ENCODE data around the gene SIGLEC14. TPM values are rescaled to one million over a fixed set of nuclear protein-coding genes. Genes with fewer than 3 reads are reported as not detected.

Gene SIGLEC14
- total and polyA plus RNA-seq, 10 donors, result 13.3 to 101 (median 48.9) TPM; not detected in 2

- Histone ChIP-seq H3K4me3 (peak overlapping the region in 1 of 8 donors; percentile 8), H3K36me3 (peaks cover 0 to 66% (median 12%) of the 10 kb centered on the region in 6 donors), H3K4me1 (peaks cover 0 to 47% (median 19%) of the 10 kb centered on the region in 6 donors), H3K9me3 (peaks cover 0 to 3% (median 0%) of the 10 kb centered on the region in 8 donors), H3K27me3 (replicated peaks in 1 of 7) (peaks cover 0 to 2% (median 0%) of the 10 kb centered on the region in 7 donors), H3K27ac (peak overlapping the region in 7 of 8 donors; percentile 29 to 81 (median 61))
- intact Hi-C loops (cut with DNase I; ENCODE audit: low total_unique reads), result no loop called here
- TF ChIP-seq POLR2A (IDR thresholded peaks at IDR 0.05) (no peak), POLR2AphosphoS5 (IDR thresholded peaks at IDR 0.05) (peak in 1 of 3 donors; percentile 79)
- 10 to 50% (median 13%) methylated on average over 2 of the region's 2 CpGs for WGBS, 5 donors
- no peak for DNase-seq
Observed at GRCh38 chr19:51621178-51621577, 25.4 kb downstream of the SIGLEC14 start.

GRCh38 chr19:51615991-51616390, 30.6 kb downstream of the SIGLEC14 start:
- Histone ChIP-seq H3K4me3 (no peak overlapping the region), H3K27ac (no peak overlapping the region), H3K36me3 (peaks cover 0 to 80% (median 8%) of the 10 kb centered on the region in 6 donors), H3K9me3 (peaks cover 0 to 11% (median 0%) of the 10 kb centered on the region in 8 donors), H3K27me3 (replicated peaks in 1 of 7) (peaks cover 0 to 8% (median 0%) of the 10 kb centered on the region in 7 donors), H3K4me1 (peaks cover 0 to 21% (median 11%) of the 10 kb centered on the region in 6 donors)
- no peak for TF ChIP-seq CTCF (IDR thresholded peaks at IDR 0.05 in 8 of 11, conservative IDR thresholded peaks at IDR 0.05 in 3 of 11)
- WGBS, 5 donors, result 84 to 95% (median 93%) methylated on average over 7 of the region's 7 CpGs
- DNase-seq, result no peak
- intact Hi-C loops (cut with DNase I; ENCODE audit: low total_unique reads), result no loop called here

GRCh38 chr19:51614789-51615188, 31.8 kb downstream of the SIGLEC14 start:
- intact Hi-C loops (cut with DNase I; ENCODE audit: low total_unique reads), result no loop called here
- H3K4me1 ChIP-seq, result peaks cover 0 to 9% (median under 1%) of the 10 kb centered on the region in 6 donors
- no peak overlapping the region for H3K4me3 ChIP-seq
- no peak overlapping the region for H3K27ac ChIP-seq
- TF ChIP-seq POLR2A (IDR thresholded peaks at IDR 0.05), result no peak
- TF ChIP-seq CTCF (IDR thresholded peaks at IDR 0.05 in 8 of 11, conservative IDR thresholded peaks at IDR 0.05 in 3 of 11), result no peak
- TF ChIP-seq POLR2AphosphoS5 (IDR thresholded peaks at IDR 0.05), result no peak
- peaks cover 0 to 11% (median 0%) of the 10 kb centered on the region in 8 donors for H3K9me3 ChIP-seq
- peaks cover 0 to 8% (median 0%) of the 10 kb centered on the region in 7 donors for H3K27me3 ChIP-seq (replicated peaks in 1 of 7)
- H3K36me3 ChIP-seq, result peaks cover 0 to 87% (median 8%) of the 10 kb centered on the region in 6 donors
- no peak for DNase-seq
- 73 to 79% (median 76%) methylated on average over 5 of the region's 5 CpGs for WGBS, 5 donors

- peaks cover 0 to 53% (median 2%) of the 10 kb centered on the region in 6 donors for H3K36me3 ChIP-seq
- H3K4me3 ChIP-seq, result no peak overlapping the region
- no peak overlapping the region for H3K27ac ChIP-seq
- H3K9me3 ChIP-seq, result peaks cover 0 to 11% (median 0%) of the 10 kb centered on the region in 8 donors
- 70 to 85% (median 80%) methylated on average over 1 of the region's 1 CpG for WGBS, 5 donors
- H3K4me1 ChIP-seq, result peaks cover 4 to 28% (median 18%) of the 10 kb centered on the region in 6 donors
- TF ChIP-seq POLR2AphosphoS5 (IDR thresholded peaks at IDR 0.05) (no peak), CTCF (IDR thresholded peaks at IDR 0.05 in 8 of 11, conservative IDR thresholded peaks at IDR 0.05 in 3 of 11) (no peak), POLR2A (IDR thresholded peaks at IDR 0.05) (no peak)
- DNase-seq, result no peak
- H3K27me3 ChIP-seq (replicated peaks in 1 of 7), result peaks cover 0 to 8% (median 0%) of the 10 kb centered on the region in 7 donors
- intact Hi-C loops (cut with DNase I; ENCODE audit: low total_unique reads), result no loop called here
Observed at GRCh38 chr19:51610576-51610975, 36.0 kb downstream of the SIGLEC14 start.

Measured in spleen (tissue), 11 donors.